Aorta (tissue), 4 donors: ENCODE results near the gene CYP11A1. TPM values are rescaled to one million over a fixed set of nuclear protein-coding genes. Genes with fewer than 3 reads are reported as not detected.

ENCODE experiments used
- microRNA-seq, 2 donors: library from miRNA; unstranded; fragments of <30 nt; microRNA quantifications; one replicate each; pipeline ENCODE4 v1.2.0, GENCODE V29; 2020
- polyA plus RNA-seq, 2 donors: library from polyadenylated mRNA; stranded (reverse); fragments of 200-250 nt; gene quantifications; one replicate each; pipeline ENCODE4 v1.2.3, GENCODE V29; 2013
- total RNA-seq, 2 donors: library from RNA; stranded (reverse); fragmentation: NEBNext Ultra II Directional; extraction: Animal tissue kit (Norgen Biotek cat#: 25700); gene quantifications; one replicate each; pipeline ENCODE4 v1.2.1, GENCODE V29; 2021
- donor health status: healthy with polysubstance abuse.
- donor health status: Bipolar disorder and iron deficiency.
- donor health status: DM: no; HTN: no; CAD: no.
- donor health status: DM: yes; HTN: yes; CAD: no.

Gene CYP11A1
- total and polyA plus RNA-seq, 4 donors, result 0.10 to 1.5 (median 1.3) TPM; not detected in 1

Small RNA genes lying within 50 kb of the gene (microRNA-seq; reads per million reads assigned to microRNA genes)
- 0 reads per million in 2 donors for gene MIR6881

Other genes starting within 250 kb of the CYP11A1 start
- gene ISLR2, start 237.1 kb downstream of the CYP11A1 start, total RNA-seq, result 1 to 10 TPM in 1 of 2 donors, under 1 TPM in 1; 0.81 to 1.2 TPM
- gene ISLR2, start 237.1 kb downstream of the CYP11A1 start, polyA plus RNA-seq, result 1 to 10 TPM in 1 of 2 donors, under 1 TPM in 1; 0.13 to 1.5 TPM
- gene ISLR, start 193.9 kb downstream of the CYP11A1 start, total RNA-seq, result 100 to 1,000 TPM in 1 of 2 donors, 10 to 100 TPM in 1; 62.2 to 102 TPM
- 100 to 1,000 TPM in 1 of 2 donors, 10 to 100 TPM in 1; 24.8 to 111 TPM for gene ISLR, start 193.9 kb downstream of the CYP11A1 start, polyA plus RNA-seq
- gene STRA6, start 164.9 kb downstream of the CYP11A1 start, total RNA-seq, result under 1 TPM; 0.16 to 0.51 TPM
- gene STRA6, start 164.9 kb downstream of the CYP11A1 start, polyA plus RNA-seq, result under 1 TPM in 1 of 2 donors, not detected in 1; 0.49 TPM
- gene CCDC33, start 131.3 kb downstream of the CYP11A1 start, total RNA-seq, result not detected
- gene CCDC33, start 131.3 kb downstream of the CYP11A1 start, polyA plus RNA-seq, result not detected
- gene SEMA7A, start 66.3 kb upstream of the CYP11A1 start, total RNA-seq, result 1 to 10 TPM; 2.3 to 4.1 TPM
- 1 to 10 TPM in 1 of 2 donors, under 1 TPM in 1; 0.54 to 1.8 TPM for gene SEMA7A, start 66.3 kb upstream of the CYP11A1 start, polyA plus RNA-seq
- gene UBL7, start 93.5 kb upstream of the CYP11A1 start, total RNA-seq, result 10 to 100 TPM; 25.1 to 27.0 TPM
- gene UBL7, start 93.5 kb upstream of the CYP11A1 start, polyA plus RNA-seq, result 10 to 100 TPM; 28.9 to 45.3 TPM
- gene ARID3B, start 173.6 kb upstream of the CYP11A1 start, total RNA-seq, result 10 to 100 TPM; 10.9 to 11.7 TPM
- 1 to 10 TPM; 1.8 to 4.8 TPM for gene ARID3B, start 173.6 kb upstream of the CYP11A1 start, polyA plus RNA-seq
- gene CLK3, start 248.2 kb upstream of the CYP11A1 start, total RNA-seq, result 10 to 100 TPM; 63.7 to 73.2 TPM
- gene CLK3, start 248.2 kb upstream of the CYP11A1 start, polyA plus RNA-seq, result 10 to 100 TPM; 37.3 to 94.0 TPM